ENCODE results near the gene MAP3K9. TPM values are rescaled to one million over a fixed set of nuclear protein-coding genes. Genes with fewer than 3 reads are reported as not detected.

The MAP3K9 gene
- total and polyA plus RNA-seq, 10 donors, result 0.42 to 8.0 (median 3.7) TPM

DNA sequence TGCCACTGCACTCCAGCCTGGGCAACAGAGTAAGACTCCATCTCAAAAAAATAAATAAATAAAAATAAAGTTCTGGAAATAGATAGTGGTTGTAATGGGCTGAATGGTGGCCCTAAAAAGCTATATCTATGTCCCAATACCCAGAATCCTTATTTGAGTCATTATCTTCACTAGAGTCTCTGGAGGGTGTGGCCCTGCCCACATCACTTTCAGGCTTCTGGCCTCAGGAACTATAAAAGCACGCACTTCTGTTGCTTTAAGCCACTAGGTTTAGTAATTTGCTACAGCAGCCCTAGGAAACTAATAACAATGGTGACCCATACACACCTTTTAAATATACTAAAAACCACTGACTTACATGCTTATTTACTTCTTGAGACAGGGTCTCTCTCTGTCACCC, 49.9 kb downstream of the MAP3K9 start:
- no peaks in the 10 kb centered on the region for H3K27me3 ChIP-seq (replicated peaks in 1 of 7)
- 89 to 96% (median 93%) methylated on average over 1 of the region's 1 CpG for WGBS, 5 donors
- no peak for TF ChIP-seq POLR2A (IDR thresholded peaks at IDR 0.05)
- TF ChIP-seq POLR2AphosphoS5 (IDR thresholded peaks at IDR 0.05), result no peak
- TF ChIP-seq, protein P1, sequence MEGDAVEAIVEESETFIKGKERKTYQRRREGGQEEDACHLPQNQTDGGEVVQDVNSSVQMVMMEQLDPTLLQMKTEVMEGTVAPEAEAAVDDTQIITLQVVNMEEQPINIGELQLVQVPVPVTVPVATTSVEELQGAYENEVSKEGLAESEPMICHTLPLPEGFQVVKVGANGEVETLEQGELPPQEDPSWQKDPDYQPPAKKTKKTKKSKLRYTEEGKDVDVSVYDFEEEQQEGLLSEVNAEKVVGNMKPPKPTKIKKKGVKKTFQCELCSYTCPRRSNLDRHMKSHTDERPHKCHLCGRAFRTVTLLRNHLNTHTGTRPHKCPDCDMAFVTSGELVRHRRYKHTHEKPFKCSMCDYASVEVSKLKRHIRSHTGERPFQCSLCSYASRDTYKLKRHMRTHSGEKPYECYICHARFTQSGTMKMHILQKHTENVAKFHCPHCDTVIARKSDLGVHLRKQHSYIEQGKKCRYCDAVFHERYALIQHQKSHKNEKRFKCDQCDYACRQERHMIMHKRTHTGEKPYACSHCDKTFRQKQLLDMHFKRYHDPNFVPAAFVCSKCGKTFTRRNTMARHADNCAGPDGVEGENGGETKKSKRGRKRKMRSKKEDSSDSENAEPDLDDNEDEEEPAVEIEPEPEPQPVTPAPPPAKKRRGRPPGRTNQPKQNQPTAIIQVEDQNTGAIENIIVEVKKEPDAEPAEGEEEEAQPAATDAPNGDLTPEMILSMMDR (IDR thresholded peaks at IDR 0.05 in 8 of 11, conservative IDR thresholded peaks at IDR 0.05 in 3 of 11), result no peak
- H3K36me3 ChIP-seq, result peaks cover 0 to 48% (median 3%) of the 10 kb centered on the region in 6 donors
- no peaks in the 10 kb centered on the region for H3K4me1 ChIP-seq
- intact Hi-C loops (cut with DNase I; ENCODE audit: low total_unique reads), result no loop called here
- no peak overlapping the region for H3K27ac ChIP-seq
- H3K9me3 ChIP-seq, result no peaks in the 10 kb centered on the region
- DNase-seq, result no peak
- H3K4me3 ChIP-seq, result no peak overlapping the region

DNA sequence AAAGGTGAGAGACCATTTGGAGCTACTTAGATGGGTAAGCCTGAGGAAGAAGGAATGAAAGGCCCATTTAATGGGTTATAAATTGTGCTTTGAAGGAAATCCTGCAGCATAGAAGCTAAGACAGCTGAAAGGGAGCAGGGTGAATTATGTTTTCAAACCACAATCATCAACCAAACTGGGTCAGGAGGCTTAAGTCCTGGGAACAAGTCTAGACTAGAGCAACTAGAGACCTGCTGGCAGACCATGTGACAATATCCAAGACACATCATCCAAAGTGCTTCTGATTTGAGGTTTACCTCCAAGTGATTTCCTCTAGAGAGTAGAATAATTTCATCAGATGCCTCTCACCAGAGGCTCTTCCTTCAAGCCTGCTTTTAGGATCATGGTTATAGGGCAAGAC, 53.7 kb downstream of the MAP3K9 start:
- H3K4me1 ChIP-seq, result no peaks in the 10 kb centered on the region
- no peak overlapping the region for H3K27ac ChIP-seq
- intact Hi-C loops (cut with DNase I; ENCODE audit: low total_unique reads), result no loop called here
- H3K36me3 ChIP-seq, result peaks cover 0 to 59% (median 3%) of the 10 kb centered on the region in 6 donors
- no peak overlapping the region for H3K4me3 ChIP-seq
- TF ChIP-seq POLR2AphosphoS5 (IDR thresholded peaks at IDR 0.05) (no peak), POLR2A (IDR thresholded peaks at IDR 0.05) (no peak)
- TF ChIP-seq, protein P1 (IDR thresholded peaks at IDR 0.05 in 8 of 11, conservative IDR thresholded peaks at IDR 0.05 in 3 of 11), result no peak
- H3K27me3 ChIP-seq (replicated peaks in 1 of 7), result no peaks in the 10 kb centered on the region
- no peak for DNase-seq
- no peaks in the 10 kb centered on the region for H3K9me3 ChIP-seq

DNA sequence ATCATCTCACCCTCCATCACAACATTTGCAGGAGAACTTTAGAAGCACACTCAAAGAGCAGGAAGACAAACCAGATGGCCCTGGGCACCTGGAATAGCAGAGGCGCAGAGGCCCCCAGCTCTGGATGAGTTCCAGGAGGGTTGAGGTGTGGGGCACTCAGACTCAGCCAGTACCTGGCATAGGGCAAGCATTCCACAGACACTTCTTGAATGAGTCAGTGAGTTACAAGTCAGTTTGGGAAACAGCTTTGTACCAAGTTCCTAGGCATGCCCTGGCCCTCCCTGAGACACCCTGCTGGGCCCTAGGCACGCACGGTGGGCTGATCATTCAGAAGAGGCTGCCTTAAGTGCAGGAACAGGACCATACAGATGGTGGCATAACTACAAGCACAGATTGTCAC, 54.3 kb downstream of the MAP3K9 start:
- Histone ChIP-seq H3K27me3 (replicated peaks in 1 of 7) (no peaks in the 10 kb centered on the region), H3K27ac (no peak overlapping the region), H3K36me3 (peaks cover 0 to 54% (median 3%) of the 10 kb centered on the region in 6 donors), H3K9me3 (no peaks in the 10 kb centered on the region), H3K4me3 (no peak overlapping the region), H3K4me1 (no peaks in the 10 kb centered on the region)
- TF ChIP-seq, protein P1 (IDR thresholded peaks at IDR 0.05 in 8 of 11, conservative IDR thresholded peaks at IDR 0.05 in 3 of 11), result no peak
- WGBS, 5 donors, result 81 to 100% (median 95%) methylated on average over 3 of the region's 3 CpGs
- intact Hi-C loops (cut with DNase I; ENCODE audit: low total_unique reads), result no loop called here
- no peak for DNase-seq

DNA sequence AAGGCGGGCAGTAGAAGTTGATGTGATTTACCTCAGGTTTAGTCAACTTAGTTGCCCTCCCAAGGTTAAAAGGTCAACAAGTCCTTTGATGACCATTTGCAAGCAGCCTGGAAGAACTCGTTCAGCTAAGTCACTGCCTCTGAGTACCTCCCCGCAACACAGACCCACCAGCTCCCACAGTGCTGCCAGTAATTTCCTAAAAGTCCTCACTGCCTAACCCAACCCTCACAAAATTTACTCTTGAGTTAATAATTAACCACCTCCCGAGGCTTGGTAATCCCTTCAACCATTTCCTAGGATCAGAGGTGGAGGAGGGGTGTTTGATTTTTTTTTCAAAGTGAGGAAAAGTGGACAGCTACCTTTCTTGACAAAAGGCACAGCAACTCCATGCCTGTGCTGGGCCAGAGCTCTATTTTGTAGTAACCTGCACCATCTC, 55.8 kb downstream of the MAP3K9 start:
- WGBS, 5 donors, result 87 to 90% (median 90%) methylated on average over 4 of the region's 4 CpGs
- Histone ChIP-seq H3K4me1 (no peaks in the 10 kb centered on the region), H3K36me3 (peaks cover 0 to 59% (median 8%) of the 10 kb centered on the region in 6 donors), H3K27me3 (replicated peaks in 1 of 7) (no peaks in the 10 kb centered on the region), H3K27ac (no peak overlapping the region), H3K9me3 (no peaks in the 10 kb centered on the region), H3K4me3 (no peak overlapping the region)
- no peak for DNase-seq
- TF ChIP-seq POLR2AphosphoS5 (IDR thresholded peaks at IDR 0.05) (no peak), POLR2A (IDR thresholded peaks at IDR 0.05) (no peak)
- TF ChIP-seq, protein P1 (IDR thresholded peaks at IDR 0.05 in 8 of 11, conservative IDR thresholded peaks at IDR 0.05 in 3 of 11), result no peak
- intact Hi-C loops (cut with DNase I; ENCODE audit: low total_unique reads), result no loop called here
